HEK293T (cell line): ENCODE measurements around the gene RC3H1.

Experiments used
- CTCF ChIA-PET: fragments of 350-600 bp; formaldehyde crosslinking; extraction: SDS; loops from one replicate; lab custom pipeline; 2021; ENCODE audit warnings: antibody characterized with exemption, inconsistent platforms; lab: Yijun Ruan, JAX
- POLR2A ChIA-PET: fragments of 350-600 bp; formaldehyde crosslinking; extraction: SDS; loops from one replicate; lab custom pipeline; 2020; ENCODE audit warnings: antibody characterized with exemption, inconsistent platforms; lab: Yijun Ruan, JAX
- DNase-seq: peaks from one replicate; pipeline ENCODE4 v3.0.0; 2012; ENCODE audit warnings: mixed read lengths; ENCODE audit errors: extremely low spot score
- ARNT ChIP-seq: fragments of 450-650 bp; IDR thresholded peaks from 2 replicates; pipeline ENCODE4 v1.6.1; 2017; ENCODE audit warnings: mild to moderate bottlenecking
- BHLHE40 ChIP-seq: fragments of 450-650 bp; IDR thresholded peaks from 2 replicates; pipeline ENCODE4 v1.6.1; 2016; ENCODE audit warnings: mild to moderate bottlenecking, moderate library complexity, borderline replicate concordance
- CTBP1 ChIP-seq: fragments of 450-650 bp; IDR thresholded peaks from 2 replicates; pipeline ENCODE4 v1.6.1; 2016; ENCODE audit warnings: borderline replicate concordance
- ELF4 ChIP-seq: fragments of 450-650 bp; IDR thresholded peaks from 2 replicates; pipeline ENCODE4 v1.6.1; 2017; ENCODE audit warnings: antibody characterized with exemption
- FOXA1 ChIP-seq: fragments of 450-650 bp; IDR thresholded peaks from 2 replicates; pipeline ENCODE4 v1.6.1; 2016; ENCODE audit warnings: mild to moderate bottlenecking
- FOXK2 ChIP-seq: fragments of 450-650 bp; IDR thresholded peaks from 2 replicates; pipeline ENCODE4 v1.6.1; 2016; ENCODE audit warnings: mild to moderate bottlenecking
- FOXM1 ChIP-seq: fragments of 450-650 bp; IDR thresholded peaks from 2 replicates; pipeline ENCODE4 v1.6.1; 2017; ENCODE audit warnings: mild to moderate bottlenecking, borderline replicate concordance
- HDGF ChIP-seq: fragments of 450-650 bp; IDR thresholded peaks from 2 replicates; pipeline ENCODE4 v1.6.1; 2017; ENCODE audit warnings: antibody characterized with exemption, borderline replicate concordance
- L3MBTL2 ChIP-seq: fragments of 450-650 bp; conservative IDR thresholded peaks from 2 replicates; pipeline ENCODE4 v1.6.1; 2016; ENCODE audit warnings: mild to moderate bottlenecking
- LEF1 ChIP-seq: fragments of 450-650 bp; IDR thresholded peaks from 2 replicates; pipeline ENCODE4 v1.6.1; 2017; ENCODE audit warnings: mild to moderate bottlenecking, borderline replicate concordance
- NFRKB ChIP-seq: fragments of 450-650 bp; IDR thresholded peaks from 2 replicates; pipeline ENCODE4 v1.6.1; 2016; ENCODE audit warnings: mild to moderate bottlenecking, moderate library complexity
- SP1 ChIP-seq: fragments of 450-650 bp; IDR thresholded peaks from 2 replicates; pipeline ENCODE4 v1.6.1; 2017
- SUZ12 ChIP-seq: fragments of 450-650 bp; IDR thresholded peaks from 2 replicates; pipeline ENCODE4 v1.6.1; 2016; ENCODE audit warnings: mild to moderate bottlenecking
- TARDBP ChIP-seq: fragments of 450-650 bp; IDR thresholded peaks from 2 replicates; pipeline ENCODE4 v1.6.1; 2016
- ZNF384 ChIP-seq: fragments of 450-650 bp; IDR thresholded peaks from 2 replicates; pipeline ENCODE4 v1.6.1; 2016
- TF ChIP-seq, protein P1 (sequence below): fragments of 450-650 bp; IDR thresholded peaks from 2 replicates; pipeline ENCODE4 v1.6.1; 2016

RC3H1 gene

DNA sequence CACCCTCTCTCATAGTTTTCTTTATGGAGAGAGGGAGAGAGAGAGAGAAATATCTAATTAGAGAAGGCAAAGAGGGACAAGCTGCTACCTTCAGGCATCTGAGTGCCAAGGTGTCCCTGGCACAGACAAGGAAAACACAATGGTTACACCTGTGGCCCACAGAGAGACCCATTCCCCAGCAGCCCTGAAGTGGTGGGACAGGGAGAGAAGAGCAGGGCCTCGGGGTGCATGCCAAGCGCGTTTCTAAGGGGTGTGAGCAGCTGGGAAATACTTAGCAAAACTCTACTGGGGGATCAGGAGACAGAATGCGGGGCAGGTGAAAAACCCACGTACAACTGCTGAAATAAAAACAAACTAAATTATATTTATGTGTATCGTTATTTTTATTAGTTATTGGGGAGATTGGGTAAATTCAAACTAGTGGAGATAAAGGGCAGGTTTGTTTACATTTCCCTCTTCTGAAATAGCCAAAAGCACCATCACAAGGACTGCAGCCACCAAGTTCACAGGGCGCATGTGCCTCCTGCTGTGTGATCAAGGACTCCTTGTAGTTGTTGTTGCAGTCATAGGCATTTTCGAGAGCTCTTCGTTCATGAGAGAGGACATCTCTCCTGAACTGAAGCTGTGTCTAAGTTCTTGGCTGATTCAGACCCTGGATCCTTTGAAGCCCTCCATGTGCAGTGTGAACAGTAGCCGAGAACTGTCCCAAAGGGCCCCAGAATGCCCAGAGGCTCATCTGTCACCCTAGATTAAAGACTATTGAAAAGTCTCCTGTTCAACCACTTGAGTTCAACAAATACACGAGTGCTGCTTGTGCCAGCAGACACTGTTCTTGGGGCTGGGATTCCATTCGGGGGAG, 104.3 kb downstream of the RC3H1 start:
- TF ChIP-seq BHLHE40 (no peak), L3MBTL2 (no peak)
- no peak for DNase-seq
- CTCF ChIA-PET: no interaction called here
- POLR2A ChIA-PET: no interaction called here

DNA sequence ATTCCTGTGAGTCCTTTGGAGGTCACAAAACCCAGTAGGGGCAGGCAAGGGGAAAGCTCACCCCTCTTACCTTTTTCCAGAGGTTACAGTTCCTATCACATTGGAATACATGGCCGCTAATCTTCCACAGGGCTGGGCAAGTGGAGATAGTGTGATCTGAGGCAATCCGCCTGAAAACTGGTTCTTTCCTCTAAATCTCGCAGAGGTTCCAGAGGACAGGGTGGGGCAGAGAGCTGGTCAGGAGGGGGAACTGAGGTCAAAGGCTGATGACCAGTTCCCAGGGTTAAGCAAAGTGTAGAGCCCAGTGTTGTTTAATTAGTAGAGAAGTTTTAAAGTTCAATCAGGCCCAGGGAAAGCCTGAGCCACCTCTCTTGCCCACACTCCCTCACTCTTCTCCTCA, 105.0 kb downstream of the RC3H1 start, which contains the start of gene SERPINC1:
SERPINC1 (minus strand) TSS at position 179 of the 400 bp plus-strand sequence; CDS start at position 111, 68 bp downstream.
- ChIA-PET CTCF (no interaction called here), POLR2A (no interaction called here)
- TF ChIP-seq CTBP1 (no peak), FOXM1 (no peak), SP1 (no peak), SUZ12 (no peak), NFRKB (no peak), FOXA1 (no peak), LEF1 (no peak), ARNT (no peak)
- TF ChIP-seq, protein P1, sequence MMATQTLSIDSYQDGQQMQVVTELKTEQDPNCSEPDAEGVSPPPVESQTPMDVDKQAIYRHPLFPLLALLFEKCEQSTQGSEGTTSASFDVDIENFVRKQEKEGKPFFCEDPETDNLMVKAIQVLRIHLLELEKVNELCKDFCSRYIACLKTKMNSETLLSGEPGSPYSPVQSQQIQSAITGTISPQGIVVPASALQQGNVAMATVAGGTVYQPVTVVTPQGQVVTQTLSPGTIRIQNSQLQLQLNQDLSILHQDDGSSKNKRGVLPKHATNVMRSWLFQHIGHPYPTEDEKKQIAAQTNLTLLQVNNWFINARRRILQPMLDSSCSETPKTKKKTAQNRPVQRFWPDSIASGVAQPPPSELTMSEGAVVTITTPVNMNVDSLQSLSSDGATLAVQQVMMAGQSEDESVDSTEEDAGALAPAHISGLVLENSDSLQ: no peak
- DNase-seq: no peak

DNA sequence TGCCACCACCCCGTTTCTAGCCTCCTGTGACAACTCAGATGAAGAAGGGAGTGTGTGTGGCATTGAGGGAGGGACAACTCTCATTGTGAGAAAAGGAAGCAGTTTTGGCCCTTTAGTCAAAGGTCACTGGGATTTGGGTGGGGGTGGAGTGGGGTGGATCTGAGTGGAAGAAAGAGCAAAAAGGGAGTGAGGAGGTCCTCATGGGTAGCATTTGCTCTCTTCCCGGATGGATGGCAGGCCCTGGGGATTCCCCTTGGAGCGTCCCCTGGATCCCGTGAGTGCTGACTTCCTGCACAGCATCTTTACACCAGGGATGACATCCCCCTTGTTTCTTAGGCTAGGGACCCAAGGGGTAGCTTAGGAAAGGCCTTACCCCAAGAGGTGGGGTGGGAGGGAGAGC, 105.5 kb downstream of the RC3H1 start:
- TF ChIP-seq SP1 (no peak), LEF1 (no peak), TARDBP (no peak), FOXK2 (no peak), ZNF384 (no peak), ARNT (no peak), BHLHE40 (no peak), CTBP1 (no peak), NFRKB (no peak), SUZ12 (no peak), ELF4 (no peak), FOXM1 (no peak)
- TF ChIP-seq, protein P1: no peak
- no peak for DNase-seq
- CTCF ChIA-PET: no interaction called here
- POLR2A ChIA-PET: no interaction called here

DNA sequence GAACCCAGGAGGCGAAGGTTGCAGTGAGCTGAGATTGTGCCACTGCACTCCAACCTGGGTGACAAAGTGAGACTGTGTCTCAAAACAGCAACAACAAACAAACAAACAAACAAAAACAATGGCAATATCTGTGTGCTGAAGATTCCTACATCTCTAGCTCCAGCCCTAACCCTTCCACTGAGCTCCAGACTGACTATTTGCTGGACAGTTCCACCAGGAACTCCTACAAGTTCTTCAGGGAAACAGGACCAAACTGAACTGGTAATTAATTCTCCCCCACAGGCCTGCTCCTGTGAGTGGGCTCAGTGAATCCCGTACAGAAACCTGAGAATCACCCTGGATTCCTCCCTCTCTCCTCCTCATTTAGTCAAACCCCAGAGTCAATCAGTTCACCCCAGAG, 106.6 kb downstream of the RC3H1 start:
- no peak for TF ChIP-seq HDGF
- no peak for TF ChIP-seq FOXM1
- TF ChIP-seq, protein P1: no peak
- TF ChIP-seq FOXA1: no peak
- no peak for TF ChIP-seq FOXK2
- TF ChIP-seq L3MBTL2: no peak
- no peak for TF ChIP-seq NFRKB
- no peak for TF ChIP-seq SUZ12
- no peak for TF ChIP-seq CTBP1
- TF ChIP-seq ZNF384: no peak
- TF ChIP-seq BHLHE40: no peak
- CTCF ChIA-PET: interaction anchor here (0.9 kb wide), 1 partner anchor 14 kb away, joined by 4 read pairs; no protein-coding TSS in a partner anchor
- POLR2A ChIA-PET: interaction anchor here (1.1 kb wide), 1 partner anchor 53 kb away, joined by 3 read pairs; no protein-coding TSS in a partner anchor
- no peak for DNase-seq

DNA sequence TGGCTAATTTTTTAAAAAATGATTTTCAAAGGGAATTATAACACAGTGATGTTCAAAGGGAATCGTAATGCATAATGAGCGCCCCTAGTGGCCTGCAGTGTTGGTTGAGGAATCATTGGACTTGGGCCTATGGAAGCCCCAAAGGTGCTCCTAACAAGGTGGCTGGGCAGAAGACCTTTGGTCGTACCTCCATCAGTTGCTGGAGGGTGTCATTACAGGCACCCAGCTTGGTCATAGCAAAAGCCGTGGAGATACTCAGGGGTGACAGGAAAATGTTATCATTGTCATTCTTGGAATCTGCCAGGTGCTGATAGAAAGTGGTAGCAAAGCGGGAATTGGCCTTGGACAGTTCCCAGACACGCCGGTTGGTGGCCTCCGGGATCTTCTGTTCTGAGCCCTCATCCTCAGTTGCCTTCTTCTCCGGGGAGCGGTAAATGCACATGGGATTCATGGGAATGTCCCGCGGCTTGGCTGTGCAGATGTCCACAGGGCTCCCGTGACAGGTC, 107.7 kb downstream of the RC3H1 start:
- POLR2A ChIA-PET: no interaction called here
- peak; percentile 73 for DNase-seq
- TF ChIP-seq CTBP1: no peak
- peak; percentile 12; the same call in 1 of the 2 replicates for TF ChIP-seq FOXM1
- CTCF ChIA-PET: no interaction called here

DNA sequence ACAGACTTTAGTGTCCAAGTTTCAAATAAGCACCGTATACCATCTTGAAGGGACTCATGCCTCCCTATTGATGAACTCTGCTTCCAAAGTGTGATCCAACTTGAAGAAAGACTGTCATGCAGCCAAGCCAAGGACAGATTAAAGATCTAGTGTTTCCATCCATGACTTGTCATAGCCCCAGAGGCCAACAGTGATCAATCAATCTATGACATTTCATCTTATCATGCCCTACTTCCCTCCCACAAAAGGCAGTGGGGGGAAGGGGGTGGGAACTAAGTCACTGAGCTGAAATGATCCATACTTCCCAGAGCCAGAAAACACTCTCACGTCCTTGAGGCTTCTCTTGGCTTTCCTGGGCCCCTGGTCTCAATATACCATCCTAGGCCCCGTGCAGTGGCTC, 109.0 kb downstream of the RC3H1 start:
- TF ChIP-seq CTBP1 (no peak), FOXM1 (no peak), FOXK2 (no peak), ZNF384 (no peak), FOXA1 (no peak), L3MBTL2 (no peak), ARNT (no peak)
- POLR2A ChIA-PET: no interaction called here
- CTCF ChIA-PET: no interaction called here
- no peak for DNase-seq
